H1 (cell line): ENCODE data around the gene CST4.

ENCODE experiments used
- CEBPB ChIP-seq: IDR thresholded peaks from 2 replicates; pipeline ENCODE4 v1.6.1; 2012; ENCODE audit warnings: low read depth, low read length
- CREB1 ChIP-seq: IDR thresholded peaks from 2 replicates; pipeline ENCODE4 v1.6.1; 2012; ENCODE audit warnings: inconsistent platforms
- CTBP2 ChIP-seq: IDR thresholded peaks from 2 replicates; pipeline ENCODE4 v1.7.0; 2011; ENCODE audit warnings: borderline replicate concordance, mild to moderate bottlenecking, moderate library complexity, mixed read lengths, low read length; ENCODE audit not compliant: insufficient read depth, insufficient read length
- CTCF ChIP-seq, 3 experiments: IDR thresholded peaks; 1 replicate in 2 of 3; 2 replicates in 1 of 3; pipeline versions ENCODE4 v1.5.1 to v1.6.1; 2011; ENCODE audit warnings: low read length in 3 of 3, mild to moderate bottlenecking in 3 of 3, inconsistent platforms in 2 of 3, low read depth in 1 of 3, moderate library complexity in 1 of 3; ENCODE audit not compliant: insufficient read depth in 1 of 3; ENCODE audit errors: control extremely low read depth in 1 of 3
- EP300 ChIP-seq, 2 experiments: IDR thresholded peaks; 1 replicate in 1 of 2; 2 replicates in 1 of 2; pipeline ENCODE4 v1.6.1; 2011 to 2012; ENCODE audit warnings: low read depth in 2 of 2, low read length in 2 of 2, mild to moderate bottlenecking in 2 of 2, borderline replicate concordance in 1 of 2, inconsistent platforms in 1 of 2, moderate library complexity in 1 of 2
- KDM4A ChIP-seq: IDR thresholded peaks from one replicate; pipeline ENCODE4 v1.7.1; 2012; ENCODE audit warnings: low read depth, mild to moderate bottlenecking, moderate library complexity, low read length, inconsistent platforms; ENCODE audit not compliant: severe bottlenecking
- POLR2A ChIP-seq, 2 experiments: IDR thresholded peaks; 1 replicate in 1 of 2; 2 replicates in 1 of 2; pipeline ENCODE4 v1.6.1; 2011; ENCODE audit warnings: low read depth in 2 of 2, low read length in 2 of 2, mild to moderate bottlenecking in 2 of 2; ENCODE audit errors: control extremely low read depth in 1 of 2
- SP1 ChIP-seq: IDR thresholded peaks from 2 replicates; pipeline ENCODE4 v1.6.1; 2011; ENCODE audit warnings: low read depth, low read length
- SUZ12 ChIP-seq: fragments of 200-600 bp; sonication (generic); IDR thresholded peaks from 2 replicates; pipeline ENCODE4 v1.6.1; 2012; ENCODE audit warnings: mild to moderate bottlenecking, inconsistent platforms, low read length, moderate library complexity, mixed read lengths
- TBP ChIP-seq: IDR thresholded peaks from 2 replicates; pipeline ENCODE4 v1.6.1; 2011; ENCODE audit warnings: low read depth, low read length, improper control_type of control experiment
- TCF12 ChIP-seq: IDR thresholded peaks from 2 replicates; pipeline ENCODE4 v1.6.1; 2011; ENCODE audit warnings: low read depth, mild to moderate bottlenecking, low read length
- ZNF274 ChIP-seq: IDR thresholded peaks from 2 replicates; pipeline ENCODE4 v1.7.0; 2012; ENCODE audit warnings: low read length, borderline replicate concordance; ENCODE audit errors: extremely low read depth

GRCh38 chr20:23658989-23659609 is 29.7 kb downstream of the CST4 start:
- TF ChIP-seq CREB1 = no peak
- TF ChIP-seq TBP = no peak
- TF ChIP-seq CTCF (IDR thresholded peaks at IDR 0.05; ENCODE audit: control extremely low read depth in 1 of 3, insufficient read depth in 1 of 3, low read depth in 1 of 3, low read length in 3 of 3) = no peak
- no peak for TF ChIP-seq SP1
- no peak for TF ChIP-seq SUZ12
- no peak for TF ChIP-seq CEBPB
- TF ChIP-seq TCF12 = no peak
- TF ChIP-seq ZNF274 = no peak
- TF ChIP-seq CTBP2 = no peak
- no peak for TF ChIP-seq EP300 (IDR thresholded peaks at IDR 0.05; ENCODE audit: borderline replicate concordance in 1 of 2, low read depth in 2 of 2, low read length in 2 of 2)
- TF ChIP-seq KDM4A = no peak
- TF ChIP-seq POLR2A (IDR thresholded peaks at IDR 0.05; ENCODE audit: control extremely low read depth in 1 of 2, low read depth in 2 of 2, low read length in 2 of 2) = no peak
